WERI-Rb-1 (cell line): ENCODE measurements around the gene TMTC1.
"Not testable (repeated sequence)": the region's sequence is repeated elsewhere in the genome, so short reads cannot be mapped to it uniquely, and the experiment has no call there.

ENCODE experiments used
- DNase-seq: peaks from one replicate; pipeline ENCODE4 v3.0.0-alpha.2; 2020
- H3K27ac ChIP-seq: fragments of 250-450 bp; sonication (Bioruptor Pico); 2 replicates; pipeline ENCODE4 v1.5.1; 2020; ENCODE audit warnings: mild to moderate bottlenecking, moderate library complexity
- H3K27me3 ChIP-seq: fragments of 250-450 bp; sonication (Bioruptor Pico); 2 replicates; pipeline ENCODE4 v1.5.1; 2021; ENCODE audit warnings: mild to moderate bottlenecking, low read depth, moderate library complexity; ENCODE audit not compliant: insufficient read depth, severe bottlenecking
- H3K36me3 ChIP-seq: fragments of 250-450 bp; sonication (Bioruptor Pico); 2 replicates; pipeline ENCODE4 v1.5.1; 2020; ENCODE audit warnings: mild to moderate bottlenecking, moderate library complexity
- H3K4me3 ChIP-seq: 2 replicates; pipeline ENCODE4 v1.5.1; 2011; ENCODE audit warnings: low read depth, mild to moderate bottlenecking, control low read depth, low read length
- H3K9me3 ChIP-seq: fragments of 250-450 bp; sonication (Bioruptor Pico); 2 replicates; pipeline ENCODE4 v1.5.1; 2021; ENCODE audit warnings: mild to moderate bottlenecking, moderate library complexity; ENCODE audit not compliant: severe bottlenecking
- TF ChIP-seq, protein P1 (sequence below): IDR thresholded peaks from 2 replicates; pipeline ENCODE4 v1.5.1; 2011; ENCODE audit warnings: low read depth, mild to moderate bottlenecking, control low read depth, inconsistent platforms, low read length

TMTC1 gene

DNA sequence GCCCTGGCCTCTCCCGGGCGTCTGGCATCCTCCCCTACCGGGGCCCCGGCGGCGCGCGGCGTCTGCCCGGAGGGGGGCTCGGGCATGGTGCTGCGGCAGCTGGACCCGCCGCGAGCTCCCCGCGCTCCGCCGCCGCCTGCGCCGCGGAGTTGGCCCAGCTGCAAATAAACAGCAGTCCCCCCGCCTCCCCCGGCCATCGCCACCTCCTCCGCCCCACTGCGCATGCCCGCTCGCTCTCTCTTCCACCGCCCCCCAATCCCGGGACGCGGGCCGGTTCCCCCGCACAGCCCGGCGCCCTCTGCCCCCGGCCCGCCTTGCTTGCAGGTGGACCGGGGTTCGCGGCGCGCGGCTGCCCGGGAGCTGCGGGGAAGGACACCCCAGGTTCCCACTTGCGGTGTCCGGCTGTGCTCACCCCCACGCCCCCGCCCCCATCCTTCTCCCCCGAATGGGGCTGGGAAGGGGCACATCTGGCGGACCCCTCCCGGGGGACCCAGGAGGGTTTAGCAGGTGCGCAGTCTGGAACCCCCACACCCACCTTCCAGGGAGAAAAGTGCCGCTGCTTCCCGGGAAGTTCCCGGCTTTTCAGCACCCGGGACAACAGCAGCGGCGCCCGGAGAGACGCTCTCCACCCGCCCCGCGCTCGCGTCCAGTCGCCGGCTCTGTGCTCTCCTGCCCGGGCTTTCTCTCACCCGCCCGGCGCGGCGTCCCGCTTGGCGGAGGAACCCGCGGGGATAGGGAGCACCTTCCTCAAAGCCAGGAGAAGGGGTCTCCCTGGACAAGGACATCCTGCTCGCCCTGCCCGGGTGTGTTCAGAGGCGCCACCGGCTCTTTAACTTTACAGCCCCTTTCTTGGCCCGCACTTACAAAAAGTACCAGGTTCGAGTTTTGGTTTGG, at the start of gene TMTC1:
Gene TMTC1 (minus strand): TSS at position 170 of the 894 bp plus-strand sequence. CDS start 191 bp downstream, outside the sequence.
- Histone ChIP-seq H3K4me3 (peak within 1 kb of the TSS; percentile 72), H3K36me3 (no peaks in the 10 kb centered on the region), H3K9me3 (peaks cover 4% of the 10 kb centered on the region), H3K27ac (no peak within 1 kb of the TSS), H3K27me3 (peaks cover 11% of the 10 kb centered on the region)
- TF ChIP-seq, protein P1, sequence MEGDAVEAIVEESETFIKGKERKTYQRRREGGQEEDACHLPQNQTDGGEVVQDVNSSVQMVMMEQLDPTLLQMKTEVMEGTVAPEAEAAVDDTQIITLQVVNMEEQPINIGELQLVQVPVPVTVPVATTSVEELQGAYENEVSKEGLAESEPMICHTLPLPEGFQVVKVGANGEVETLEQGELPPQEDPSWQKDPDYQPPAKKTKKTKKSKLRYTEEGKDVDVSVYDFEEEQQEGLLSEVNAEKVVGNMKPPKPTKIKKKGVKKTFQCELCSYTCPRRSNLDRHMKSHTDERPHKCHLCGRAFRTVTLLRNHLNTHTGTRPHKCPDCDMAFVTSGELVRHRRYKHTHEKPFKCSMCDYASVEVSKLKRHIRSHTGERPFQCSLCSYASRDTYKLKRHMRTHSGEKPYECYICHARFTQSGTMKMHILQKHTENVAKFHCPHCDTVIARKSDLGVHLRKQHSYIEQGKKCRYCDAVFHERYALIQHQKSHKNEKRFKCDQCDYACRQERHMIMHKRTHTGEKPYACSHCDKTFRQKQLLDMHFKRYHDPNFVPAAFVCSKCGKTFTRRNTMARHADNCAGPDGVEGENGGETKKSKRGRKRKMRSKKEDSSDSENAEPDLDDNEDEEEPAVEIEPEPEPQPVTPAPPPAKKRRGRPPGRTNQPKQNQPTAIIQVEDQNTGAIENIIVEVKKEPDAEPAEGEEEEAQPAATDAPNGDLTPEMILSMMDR, result no peak
- DNase-seq, result peak; percentile 74

DNA sequence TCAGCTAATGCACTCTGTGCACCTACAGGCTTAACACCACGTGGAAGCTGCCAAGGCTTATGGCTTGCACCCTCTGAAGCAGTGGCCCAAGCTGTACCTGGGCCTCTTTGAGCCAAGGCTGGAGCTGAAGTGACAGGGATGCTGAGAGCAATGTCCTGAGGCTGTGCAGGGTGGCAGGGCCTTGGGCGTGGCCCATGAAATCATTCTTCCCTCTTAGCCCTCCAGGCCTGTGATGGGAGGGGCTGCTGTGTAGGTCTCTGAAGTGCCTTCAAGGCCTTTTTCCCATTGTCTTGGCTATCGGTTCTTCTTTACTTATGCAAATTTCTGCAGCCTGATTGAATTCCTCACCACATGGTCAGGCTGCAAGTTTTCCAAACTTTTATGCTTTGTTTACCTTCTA, 47.4 kb upstream of the TMTC1 start:
- Histone ChIP-seq H3K9me3 (no peaks in the 10 kb centered on the region), H3K27ac (no peak overlapping the region), H3K27me3 (no peaks in the 10 kb centered on the region), H3K36me3 (no peaks in the 10 kb centered on the region), H3K4me3 (no peak overlapping the region)
- no peak for DNase-seq
- TF ChIP-seq, protein P1, result no peak

- no peaks in the 10 kb centered on the region for H3K36me3 ChIP-seq
- no peak for DNase-seq
- H3K27ac ChIP-seq, result no peak overlapping the region
- H3K4me3 ChIP-seq, result no peak overlapping the region
- H3K27me3 ChIP-seq, result no peaks in the 10 kb centered on the region
- TF ChIP-seq, protein P1, result no peak
- H3K9me3 ChIP-seq, result no peaks in the 10 kb centered on the region
Observed at GRCh38 chr12:29830391-29830790, 46.6 kb upstream of the TMTC1 start.

DNA sequence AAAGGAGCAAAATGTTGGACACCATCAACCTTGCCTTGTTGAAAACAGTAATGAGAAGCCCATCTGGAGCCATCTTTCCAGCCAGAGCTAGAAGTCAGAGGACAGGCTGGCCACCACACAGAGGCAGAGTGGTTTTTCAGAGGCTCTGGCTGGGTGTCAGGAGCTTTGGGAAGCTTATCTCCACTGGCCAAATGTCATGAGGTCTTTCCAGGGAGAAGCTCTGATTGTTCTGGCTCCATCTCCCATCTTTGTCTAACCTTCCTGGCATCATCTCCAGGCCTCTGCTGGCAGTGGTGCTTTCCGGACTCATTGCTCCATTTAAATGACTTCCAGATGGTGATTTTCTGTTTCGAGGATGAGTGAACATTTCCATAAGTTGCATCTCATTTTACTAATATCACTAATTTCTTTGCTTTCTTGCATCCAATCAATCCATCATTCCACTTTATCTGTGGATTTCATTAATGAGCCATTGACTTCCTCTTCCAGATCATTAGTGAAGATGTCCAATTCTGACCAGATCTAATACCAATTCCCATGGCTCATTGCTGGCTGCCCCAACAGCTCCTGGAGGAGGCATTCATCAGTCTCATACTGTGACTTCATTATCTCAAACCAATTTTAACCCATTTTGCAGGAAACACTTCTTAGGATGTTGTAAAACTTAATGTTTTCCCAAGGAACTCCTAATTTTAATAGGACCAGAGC, 35.3 kb upstream of the TMTC1 start:
- no peak overlapping the region for H3K4me3 ChIP-seq
- TF ChIP-seq, protein P1, result no peak
- no peaks in the 10 kb centered on the region for H3K36me3 ChIP-seq
- DNase-seq, result no peak
- no peaks in the 10 kb centered on the region for H3K27me3 ChIP-seq
- no peak overlapping the region for H3K27ac ChIP-seq
- H3K9me3 ChIP-seq, result no peaks in the 10 kb centered on the region

GRCh38 chr12:29816874-29817725, 33.4 kb upstream of the TMTC1 start:
- Histone ChIP-seq H3K4me3 (no peak overlapping the region), H3K27me3 (no peaks in the 10 kb centered on the region), H3K36me3 (no peaks in the 10 kb centered on the region), H3K27ac (peak overlapping the region; percentile 21), H3K9me3 (no peaks in the 10 kb centered on the region)
- TF ChIP-seq, protein P1, result no peak
- peak; percentile 53 for DNase-seq

DNA sequence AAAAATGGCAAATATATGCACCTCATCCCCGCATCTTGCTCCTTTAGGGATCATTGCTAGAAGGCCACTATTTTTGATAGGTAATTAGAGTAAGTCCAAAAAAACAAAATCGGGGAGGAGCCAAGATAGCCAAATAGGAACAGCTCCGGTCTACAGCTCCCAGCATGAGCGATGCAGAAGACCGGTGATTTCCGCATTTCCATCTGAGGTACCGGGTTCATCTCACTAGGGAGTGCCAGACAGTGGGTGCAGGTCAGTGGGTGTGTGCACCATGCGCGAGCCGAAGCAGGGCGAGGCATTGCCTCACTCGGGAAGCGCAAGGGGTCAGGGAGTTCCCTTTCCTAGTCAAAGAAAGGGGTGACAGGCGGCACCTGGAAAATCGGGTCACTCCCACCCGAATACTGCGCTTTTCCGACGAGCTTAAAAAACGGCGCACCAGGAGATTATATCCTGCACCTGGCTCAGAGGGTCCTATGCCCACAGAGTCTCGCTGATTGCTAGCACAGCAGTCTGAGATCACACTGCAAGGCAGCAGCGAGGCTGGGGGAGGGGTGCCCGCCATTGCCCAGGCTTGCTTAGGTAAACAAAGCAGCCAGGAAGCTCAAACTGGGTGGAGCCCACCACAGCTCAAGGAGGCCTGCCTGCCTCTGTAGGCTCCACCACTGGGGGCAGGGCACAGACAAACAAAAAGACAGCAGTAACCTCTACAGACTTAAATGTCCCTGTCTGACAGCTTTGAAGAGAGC, 26.0 kb upstream of the TMTC1 start:
- not testable (repeated sequence) for H3K36me3 ChIP-seq, H3K9me3 ChIP-seq, H3K27me3 ChIP-seq, H3K27ac ChIP-seq, DNase-seq, H3K4me3 ChIP-seq
